GM12872 (cell line): ENCODE data around the gene PCMT1.

ENCODE experiments used
- CTCF ChIP-seq: IDR thresholded peaks from 3 replicates; pipeline ENCODE4 v1.5.1; 2011; ENCODE audit warnings: low read depth, mild to moderate bottlenecking, low read length, moderate library complexity; ENCODE audit not compliant: insufficient read depth

The PCMT1 gene

GRCh38 chr6:149733089-149733720 lies 16.3 kb upstream of the PCMT1 start:
- no peak for TF ChIP-seq CTCF

GRCh38 chr6:149734915-149735314 lies 14.6 kb upstream of the PCMT1 start:
- TF ChIP-seq CTCF: no peak

- TF ChIP-seq CTCF: peak; percentile 59
Observed at GRCh38 chr6:149746147-149746946, 3.2 kb upstream of the PCMT1 start, which contains the start of gene NUP43. Gene NUP43, minus strand, starts transcription at chr6:149746529. Its CDS starts 34 bp downstream, at chr6:149746495.

GRCh38 chr6:149750136-149750609 lies 632 bp downstream of the PCMT1 start:
- TF ChIP-seq CTCF: no peak

GRCh38 chr6:149751239-149751638 lies 1.7 kb downstream of the PCMT1 start:
- TF ChIP-seq CTCF: no peak

GRCh38 chr6:149752600-149753373 lies 3.2 kb downstream of the PCMT1 start:
- no peak for TF ChIP-seq CTCF

- TF ChIP-seq CTCF: no peak
Observed at GRCh38 chr6:149754548-149754947, 5.0 kb downstream of the PCMT1 start.
